HEK293 (cell line): ENCODE measurements around the gene ANKRD13D.

Source experiments
- CTCF ChIA-PET: fragments of 350-600 bp; formaldehyde crosslinking; extraction: SDS; loops from one replicate; lab custom pipeline; 2021; ENCODE audit warnings: antibody characterized with exemption; lab: Yijun Ruan, JAX
- POLR2A ChIA-PET: fragments of 300-600 bp; formaldehyde crosslinking; extraction: SDS; loops from one replicate; lab custom pipeline; 2020; ENCODE audit warnings: antibody characterized with exemption, inconsistent platforms; lab: Yijun Ruan, JAX
- H3K27ac ChIP-seq: fragments of 200-500 bp; sonication (Bioruptor generic); 2 replicates; pipeline ENCODE4 v1.5.1; 2014; ENCODE audit warnings: low read depth, low read length, control low read depth, inconsistent platforms; ENCODE audit errors: extremely low read depth
- H3K36me3 ChIP-seq, 2 experiments: fragments of 200-500 bp in 1 of 2; sonication (Bioruptor generic) in 1 of 2; 1 replicate in 1 of 2; 2 replicates in 1 of 2; pipeline ENCODE4 v1.5.1; 2014 to 2017; ENCODE audit warnings: inconsistent platforms in 2 of 2, low read length in 2 of 2; ENCODE audit not compliant: control insufficient read depth in 2 of 2, insufficient read depth in 1 of 2
- H3K4me1 ChIP-seq: fragments of 200-500 bp; sonication (Bioruptor generic); 2 replicates; pipeline ENCODE4 v1.5.1; 2014; ENCODE audit warnings: mild to moderate bottlenecking, low read length, inconsistent platforms; ENCODE audit not compliant: control insufficient read depth, insufficient read depth
- H3K4me3 ChIP-seq: 2 replicates; pipeline ENCODE4 v1.5.1; 2011; ENCODE audit warnings: low read depth, mild to moderate bottlenecking, control low read depth, low read length, moderate library complexity
- H3K9me3 ChIP-seq: fragments of 200-500 bp; sonication (Bioruptor generic); 2 replicates; pipeline ENCODE4 v1.5.1; 2014; ENCODE audit warnings: low read depth, low read length, inconsistent platforms; ENCODE audit not compliant: control insufficient read depth, insufficient read depth
- KLF16 ChIP-seq: fragments of 450-650 bp; formaldehyde crosslinking; IDR thresholded peaks from 2 replicates; pipeline ENCODE4 v1.5.1; 2017; ENCODE audit warnings: missing biosample characterization, missing genetic modification characterization
- ZNF169 ChIP-seq: fragments of 450-650 bp; formaldehyde crosslinking; IDR thresholded peaks from 2 replicates; pipeline ENCODE4 v1.5.1; 2016; ENCODE audit warnings: missing biosample characterization, missing genetic modification characterization
- ZNF391 ChIP-seq: fragments of 450-650 bp; formaldehyde crosslinking; IDR thresholded peaks from 2 replicates; pipeline ENCODE4 v1.5.1; 2016; ENCODE audit warnings: low read depth, missing biosample characterization, missing genetic modification characterization, borderline replicate concordance
- ZNF529 ChIP-seq: fragments of 450-650 bp; formaldehyde crosslinking; IDR thresholded peaks from 2 replicates; pipeline ENCODE4 v1.5.1; 2017; ENCODE audit warnings: missing genetic modification characterization, missing biosample characterization; ENCODE audit not compliant: insufficient replicate concordance
- TF ChIP-seq, protein P1 (sequence below): fragments of 450-650 bp; formaldehyde crosslinking; conservative IDR thresholded peaks from 2 replicates; pipeline ENCODE4 v1.5.1; 2016; ENCODE audit warnings: low read depth, missing biosample characterization, missing genetic modification characterization
- TF ChIP-seq, protein P2 (sequence below): fragments of 450-650 bp; formaldehyde crosslinking; IDR thresholded peaks from 2 replicates; pipeline ENCODE4 v1.5.1; 2016; ENCODE audit warnings: missing biosample characterization, missing genetic modification characterization
- TF ChIP-seq, protein P3 (sequence below): fragments of 450-650 bp; formaldehyde crosslinking; IDR thresholded peaks from 2 replicates; pipeline ENCODE4 v1.5.1; 2016; ENCODE audit warnings: missing biosample characterization, missing genetic modification characterization
- TF ChIP-seq, protein P4 (sequence below): fragments of 450-650 bp; formaldehyde crosslinking; IDR thresholded peaks from 2 replicates; pipeline ENCODE4 v1.5.1; 2016; ENCODE audit warnings: missing biosample characterization, missing genetic modification characterization
- TF ChIP-seq, protein P5 (sequence below): fragments of 450-650 bp; IDR thresholded peaks from 2 replicates; pipeline ENCODE4 v1.5.1; 2018; ENCODE audit warnings: missing biosample characterization, missing genetic modification characterization

The ANKRD13D gene

DNA sequence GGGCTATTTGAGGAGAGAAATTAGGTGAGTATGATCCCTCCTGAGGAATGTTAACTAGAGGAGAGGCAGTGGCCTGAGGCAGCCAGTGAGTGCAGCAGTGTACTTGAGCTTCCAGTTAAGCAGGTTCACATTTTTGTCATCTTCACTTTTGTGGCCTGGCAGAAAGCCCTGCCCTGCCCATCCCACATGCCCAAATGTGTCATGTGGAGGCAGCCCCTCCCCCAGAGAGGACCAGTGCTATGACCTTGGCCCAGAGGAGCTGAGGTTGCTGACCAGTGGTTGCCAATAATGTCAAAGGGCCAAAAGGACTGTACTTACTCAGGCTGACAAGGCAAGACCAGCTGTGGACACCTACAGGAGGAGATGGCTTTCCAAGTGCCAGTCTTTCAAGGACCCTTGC is 40.5 kb upstream of the ANKRD13D start:
- ChIA-PET CTCF (interaction anchor here (9.9 kb wide), 1 partner anchor 14 kb away, joined by 65 read pairs; no protein-coding TSS in a partner anchor), POLR2A (interaction anchor here (2.9 kb wide), 1 partner anchor 9 kb away, joined by 8 read pairs; no protein-coding TSS in a partner anchor)
- Histone ChIP-seq H3K27ac (no peak overlapping the region), H3K4me3 (no peak overlapping the region), H3K4me1 (no peaks in the 10 kb centered on the region), H3K36me3 (peaks cover 7 to 97% of the 10 kb centered on the region in 2 experiments; a peak in 2 of 3 replicates), H3K9me3 (no peaks in the 10 kb centered on the region)
- TF ChIP-seq KLF16 (no peak), ZNF169 (tag by site-specific recombination) (no peak)

DNA sequence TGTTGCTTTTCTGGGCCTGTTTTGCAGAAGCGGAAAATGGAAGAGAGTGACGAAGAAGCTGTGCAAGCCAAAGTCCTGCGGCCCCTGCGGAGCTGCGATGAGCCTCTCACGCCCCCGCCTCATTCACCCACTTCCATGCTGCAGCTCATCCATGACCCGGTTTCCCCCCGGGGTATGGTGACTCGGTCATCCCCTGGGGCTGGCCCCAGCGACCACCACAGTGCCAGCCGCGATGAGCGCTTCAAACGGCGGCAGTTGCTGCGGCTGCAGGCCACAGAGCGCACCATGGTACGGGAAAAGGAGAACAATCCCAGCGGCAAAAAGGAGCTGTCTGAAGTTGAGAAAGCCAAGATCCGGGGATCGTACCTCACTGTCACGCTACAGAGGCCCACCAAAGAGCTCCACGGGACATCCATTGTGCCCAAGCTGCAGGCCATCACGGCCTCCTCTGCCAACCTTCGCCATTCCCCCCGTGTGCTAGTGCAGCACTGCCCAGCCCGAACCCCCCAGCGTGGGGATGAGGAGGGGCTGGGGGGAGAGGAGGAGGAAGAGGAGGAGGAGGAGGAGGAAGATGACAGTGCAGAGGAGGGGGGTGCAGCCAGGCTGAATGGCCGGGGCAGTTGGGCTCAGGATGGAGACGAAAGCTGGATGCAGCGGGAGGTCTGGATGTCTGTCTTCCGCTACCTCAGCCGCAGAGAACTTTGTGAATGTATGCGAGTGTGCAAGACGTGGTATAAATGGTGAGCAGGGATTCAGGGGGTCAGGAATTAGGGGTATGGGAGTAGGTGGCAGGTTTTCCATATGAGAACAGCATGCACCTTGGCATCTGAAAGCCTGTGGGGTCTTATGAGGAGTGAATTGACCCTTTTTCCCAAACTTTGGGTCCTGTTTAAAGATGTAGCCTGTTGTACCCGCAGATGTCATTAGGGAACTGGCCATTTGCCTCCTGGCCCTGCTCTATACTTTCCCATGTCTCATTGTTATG is 38.8 kb upstream of the ANKRD13D start:
- Histone ChIP-seq H3K36me3 (peaks cover 7 to 97% of the 10 kb centered on the region in 2 experiments; a peak in 2 of 3 replicates), H3K27ac (no peak overlapping the region)
- POLR2A ChIA-PET: interaction anchor here (1.0 to 2.9 kb wide), 1 partner anchor 11 kb away, joined by 3 to 8 read pairs; no protein-coding TSS in a partner anchor
- TF ChIP-seq ZNF391 (tag by site-specific recombination) (no peak), ZNF529 (no peak)
- TF ChIP-seq, protein P1, sequence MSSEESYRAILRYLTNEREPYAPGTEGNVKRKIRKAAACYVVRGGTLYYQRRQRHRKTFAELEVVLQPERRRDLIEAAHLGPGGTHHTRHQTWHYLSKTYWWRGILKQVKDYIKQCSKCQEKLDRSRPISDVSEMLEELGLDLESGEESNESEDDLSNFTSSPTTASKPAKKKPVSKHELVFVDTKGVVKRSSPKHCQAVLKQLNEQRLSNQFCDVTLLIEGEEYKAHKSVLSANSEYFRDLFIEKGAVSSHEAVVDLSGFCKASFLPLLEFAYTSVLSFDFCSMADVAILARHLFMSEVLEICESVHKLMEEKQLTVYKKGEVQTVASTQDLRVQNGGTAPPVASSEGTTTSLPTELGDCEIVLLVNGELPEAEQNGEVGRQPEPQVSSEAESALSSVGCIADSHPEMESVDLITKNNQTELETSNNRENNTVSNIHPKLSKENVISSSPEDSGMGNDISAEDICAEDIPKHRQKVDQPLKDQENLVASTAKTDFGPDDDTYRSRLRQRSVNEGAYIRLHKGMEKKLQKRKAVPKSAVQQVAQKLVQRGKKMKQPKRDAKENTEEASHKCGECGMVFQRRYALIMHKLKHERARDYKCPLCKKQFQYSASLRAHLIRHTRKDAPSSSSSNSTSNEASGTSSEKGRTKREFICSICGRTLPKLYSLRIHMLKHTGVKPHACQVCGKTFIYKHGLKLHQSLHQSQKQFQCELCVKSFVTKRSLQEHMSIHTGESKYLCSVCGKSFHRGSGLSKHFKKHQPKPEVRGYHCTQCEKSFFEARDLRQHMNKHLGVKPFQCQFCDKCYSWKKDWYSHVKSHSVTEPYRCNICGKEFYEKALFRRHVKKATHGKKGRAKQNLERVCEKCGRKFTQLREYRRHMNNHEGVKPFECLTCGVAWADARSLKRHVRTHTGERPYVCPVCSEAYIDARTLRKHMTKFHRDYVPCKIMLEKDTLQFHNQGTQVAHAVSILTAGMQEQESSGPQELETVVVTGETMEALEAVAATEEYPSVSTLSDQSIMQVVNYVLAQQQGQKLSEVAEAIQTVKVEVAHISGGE (tag by site-specific recombination): no peak
- TF ChIP-seq, protein P2, sequence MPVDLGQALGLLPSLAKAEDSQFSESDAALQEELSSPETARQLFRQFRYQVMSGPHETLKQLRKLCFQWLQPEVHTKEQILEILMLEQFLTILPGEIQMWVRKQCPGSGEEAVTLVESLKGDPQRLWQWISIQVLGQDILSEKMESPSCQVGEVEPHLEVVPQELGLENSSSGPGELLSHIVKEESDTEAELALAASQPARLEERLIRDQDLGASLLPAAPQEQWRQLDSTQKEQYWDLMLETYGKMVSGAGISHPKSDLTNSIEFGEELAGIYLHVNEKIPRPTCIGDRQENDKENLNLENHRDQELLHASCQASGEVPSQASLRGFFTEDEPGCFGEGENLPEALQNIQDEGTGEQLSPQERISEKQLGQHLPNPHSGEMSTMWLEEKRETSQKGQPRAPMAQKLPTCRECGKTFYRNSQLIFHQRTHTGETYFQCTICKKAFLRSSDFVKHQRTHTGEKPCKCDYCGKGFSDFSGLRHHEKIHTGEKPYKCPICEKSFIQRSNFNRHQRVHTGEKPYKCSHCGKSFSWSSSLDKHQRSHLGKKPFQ (tag by site-specific recombination): no peak
- TF ChIP-seq, protein P3, sequence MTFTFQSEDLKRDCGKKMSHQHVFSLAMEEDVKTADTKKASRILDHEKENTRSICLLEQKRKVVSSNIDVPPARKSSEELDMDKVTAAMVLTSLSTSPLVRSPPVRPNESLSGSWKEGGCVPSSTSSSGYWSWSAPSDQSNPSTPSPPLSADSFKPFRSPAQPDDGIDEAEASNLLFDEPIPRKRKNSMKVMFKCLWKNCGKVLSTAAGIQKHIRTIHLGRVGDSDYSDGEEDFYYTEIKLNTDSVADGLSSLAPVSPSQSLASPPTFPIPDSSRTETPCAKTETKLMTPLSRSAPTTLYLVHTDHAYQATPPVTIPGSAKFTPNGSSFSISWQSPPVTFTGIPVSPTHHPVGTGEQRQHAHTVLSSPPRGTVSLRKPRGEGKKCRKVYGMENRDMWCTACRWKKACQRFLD: no peak
- TF ChIP-seq, protein P4, sequence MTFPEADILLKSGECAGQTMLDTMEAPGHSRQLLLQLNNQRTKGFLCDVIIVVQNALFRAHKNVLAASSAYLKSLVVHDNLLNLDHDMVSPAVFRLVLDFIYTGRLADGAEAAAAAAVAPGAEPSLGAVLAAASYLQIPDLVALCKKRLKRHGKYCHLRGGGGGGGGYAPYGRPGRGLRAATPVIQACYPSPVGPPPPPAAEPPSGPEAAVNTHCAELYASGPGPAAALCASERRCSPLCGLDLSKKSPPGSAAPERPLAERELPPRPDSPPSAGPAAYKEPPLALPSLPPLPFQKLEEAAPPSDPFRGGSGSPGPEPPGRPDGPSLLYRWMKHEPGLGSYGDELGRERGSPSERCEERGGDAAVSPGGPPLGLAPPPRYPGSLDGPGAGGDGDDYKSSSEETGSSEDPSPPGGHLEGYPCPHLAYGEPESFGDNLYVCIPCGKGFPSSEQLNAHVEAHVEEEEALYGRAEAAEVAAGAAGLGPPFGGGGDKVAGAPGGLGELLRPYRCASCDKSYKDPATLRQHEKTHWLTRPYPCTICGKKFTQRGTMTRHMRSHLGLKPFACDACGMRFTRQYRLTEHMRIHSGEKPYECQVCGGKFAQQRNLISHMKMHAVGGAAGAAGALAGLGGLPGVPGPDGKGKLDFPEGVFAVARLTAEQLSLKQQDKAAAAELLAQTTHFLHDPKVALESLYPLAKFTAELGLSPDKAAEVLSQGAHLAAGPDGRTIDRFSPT (tag by site-specific recombination): no peak
- TF ChIP-seq, protein P5, sequence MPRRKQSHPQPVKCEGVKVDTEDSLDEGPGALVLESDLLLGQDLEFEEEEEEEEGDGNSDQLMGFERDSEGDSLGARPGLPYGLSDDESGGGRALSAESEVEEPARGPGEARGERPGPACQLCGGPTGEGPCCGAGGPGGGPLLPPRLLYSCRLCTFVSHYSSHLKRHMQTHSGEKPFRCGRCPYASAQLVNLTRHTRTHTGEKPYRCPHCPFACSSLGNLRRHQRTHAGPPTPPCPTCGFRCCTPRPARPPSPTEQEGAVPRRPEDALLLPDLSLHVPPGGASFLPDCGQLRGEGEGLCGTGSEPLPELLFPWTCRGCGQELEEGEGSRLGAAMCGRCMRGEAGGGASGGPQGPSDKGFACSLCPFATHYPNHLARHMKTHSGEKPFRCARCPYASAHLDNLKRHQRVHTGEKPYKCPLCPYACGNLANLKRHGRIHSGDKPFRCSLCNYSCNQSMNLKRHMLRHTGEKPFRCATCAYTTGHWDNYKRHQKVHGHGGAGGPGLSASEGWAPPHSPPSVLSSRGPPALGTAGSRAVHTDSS (tag by site-specific recombination): peak; percentile 77
- TF ChIP-seq, all 188 proteins: peak for 1
- CTCF ChIA-PET: interaction anchor here (0.5 to 9.9 kb wide), 4 partner anchors 12 to 135 kb away, joined by 3 to 65 read pairs (median 4); no protein-coding TSS in a partner anchor
- H3K4me1 ChIP-seq: no peaks in the 10 kb centered on the region
- H3K9me3 ChIP-seq: no peaks in the 10 kb centered on the region
- H3K4me3 ChIP-seq: no peak overlapping the region
